ENCODE results near the gene GPLD1. TPM values are rescaled to one million over a fixed set of nuclear protein-coding genes. Genes with fewer than 3 reads are reported as not detected.

Gene GPLD1
- total RNA-seq, 1 experiment from 2014 or later = 1.3 TPM

DNA sequence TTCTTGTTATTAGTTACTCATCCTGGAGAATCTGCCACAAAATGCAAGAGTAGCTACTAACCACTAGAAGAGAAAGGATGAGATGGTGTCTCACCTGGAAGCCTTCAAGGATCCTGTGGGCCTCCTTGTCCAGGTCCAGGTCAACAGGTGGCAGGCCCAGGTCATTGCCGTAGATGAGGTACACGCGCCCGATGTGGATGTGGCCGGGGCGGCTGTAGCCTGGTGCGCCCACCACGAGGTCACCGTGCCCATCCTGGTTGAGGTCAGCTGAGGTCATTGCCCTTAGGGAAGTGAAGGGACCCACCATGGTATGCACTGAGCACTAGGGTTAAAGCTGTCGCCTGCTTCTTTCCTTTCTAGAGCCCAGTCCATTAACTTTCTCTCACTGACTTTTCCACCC lies 35.5 kb downstream of the GPLD1 start:
- ChIA-PET POLR2A (ENCODE audit: unreplicated experiment) (no interaction called here), CTCF (no interaction called here)
- Histone ChIP-seq H3K9me2 (replicated peaks; ENCODE audit: low read length) (no peaks in the 10 kb centered on the region), H3F3A (ENCODE audit: low read length, unreplicated experiment) (no peaks in the 10 kb centered on the region), H3K27me3 (ENCODE audit: low read length) (no peaks in the 10 kb centered on the region), H3K9ac (ENCODE audit: low read length) (no peak overlapping the region), H4K20me1 (ENCODE audit: low read length) (no peaks in the 10 kb centered on the region), H3K4me2 (ENCODE audit: low read length) (no peak overlapping the region), H2AFZ (ENCODE audit: low read length) (no peak overlapping the region), H3K4me1 (ENCODE audit: insufficient read depth, low read length) (no peaks in the 10 kb centered on the region), H3K9me3 (ENCODE audit: low read length) (no peaks in the 10 kb centered on the region), H3K79me2 (ENCODE audit: low read length) (no peaks in the 10 kb centered on the region), H3K27ac (ENCODE audit: low read length) (no peak overlapping the region), H3K36me3 (ENCODE audit: low read depth, low read length) (no peaks in the 10 kb centered on the region), H3K4me3 (ENCODE audit: low read length) (no peak overlapping the region)
- TF ChIP-seq, protein P1, sequence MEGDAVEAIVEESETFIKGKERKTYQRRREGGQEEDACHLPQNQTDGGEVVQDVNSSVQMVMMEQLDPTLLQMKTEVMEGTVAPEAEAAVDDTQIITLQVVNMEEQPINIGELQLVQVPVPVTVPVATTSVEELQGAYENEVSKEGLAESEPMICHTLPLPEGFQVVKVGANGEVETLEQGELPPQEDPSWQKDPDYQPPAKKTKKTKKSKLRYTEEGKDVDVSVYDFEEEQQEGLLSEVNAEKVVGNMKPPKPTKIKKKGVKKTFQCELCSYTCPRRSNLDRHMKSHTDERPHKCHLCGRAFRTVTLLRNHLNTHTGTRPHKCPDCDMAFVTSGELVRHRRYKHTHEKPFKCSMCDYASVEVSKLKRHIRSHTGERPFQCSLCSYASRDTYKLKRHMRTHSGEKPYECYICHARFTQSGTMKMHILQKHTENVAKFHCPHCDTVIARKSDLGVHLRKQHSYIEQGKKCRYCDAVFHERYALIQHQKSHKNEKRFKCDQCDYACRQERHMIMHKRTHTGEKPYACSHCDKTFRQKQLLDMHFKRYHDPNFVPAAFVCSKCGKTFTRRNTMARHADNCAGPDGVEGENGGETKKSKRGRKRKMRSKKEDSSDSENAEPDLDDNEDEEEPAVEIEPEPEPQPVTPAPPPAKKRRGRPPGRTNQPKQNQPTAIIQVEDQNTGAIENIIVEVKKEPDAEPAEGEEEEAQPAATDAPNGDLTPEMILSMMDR (conservative IDR thresholded peaks at IDR 0.05; ENCODE audit: low read depth, low read length) = no peak
- TF ChIP-seq EZH2 (IDR thresholded peaks at IDR 0.05; ENCODE audit: low read length, unreplicated experiment) = no peak
- TF ChIP-seq EZH2phosphoT487 (IDR thresholded peaks at IDR 0.05; ENCODE audit: borderline replicate concordance, low read length) = no peak
- BruUV-seq (replicated peaks) = no TSS peak
- ATAC-seq = no peak
- DNase-seq = no peak
- intact Hi-C loops (cut with micrococcal nuclease) = no loop called here

DNA sequence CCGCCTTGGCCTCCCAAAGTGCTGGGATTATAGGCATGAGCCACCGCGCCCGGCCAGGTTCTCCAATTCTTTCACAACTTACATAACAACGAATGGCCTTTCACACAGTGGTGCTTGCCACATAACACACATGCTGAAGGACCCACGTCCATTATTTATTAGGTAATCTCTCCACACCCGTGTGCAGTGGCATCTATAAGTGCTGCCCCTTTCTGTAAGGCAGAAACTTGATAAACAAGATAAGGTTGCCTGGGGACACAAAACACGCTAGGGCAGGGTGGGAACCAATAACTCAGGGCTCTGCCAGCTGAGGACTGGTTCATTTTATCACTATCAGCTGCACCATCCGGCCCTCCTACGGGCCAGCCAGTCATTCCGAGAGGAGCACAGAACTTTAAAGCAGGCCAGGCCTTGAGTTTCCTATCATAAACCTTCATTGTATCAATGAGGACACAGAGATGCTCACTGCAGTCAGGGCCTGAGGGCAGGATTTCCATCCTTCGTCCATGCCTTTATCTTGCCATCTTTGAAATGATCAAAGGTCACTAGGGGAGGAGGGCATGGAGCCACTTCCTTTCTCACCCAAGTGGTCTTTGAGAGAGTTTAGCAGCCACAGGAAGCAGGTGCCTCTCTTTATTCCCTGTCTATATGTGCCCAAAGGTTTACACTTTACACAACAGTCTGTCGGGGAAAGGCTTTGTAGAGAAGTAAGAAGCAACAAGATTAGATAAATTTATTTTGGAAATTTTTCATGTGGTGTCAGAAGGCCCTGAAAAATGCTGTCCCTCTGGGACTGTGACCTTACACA lies 37.6 kb downstream of the GPLD1 start:
- CTCF ChIA-PET = no interaction called here
- intact Hi-C loops (cut with micrococcal nuclease) = no loop called here
- POLR2A ChIA-PET (ENCODE audit: unreplicated experiment) = no interaction called here
- H3K27ac ChIP-seq (ENCODE audit: low read length) = no peak overlapping the region
- H3K4me2 ChIP-seq (ENCODE audit: low read length) = no peak overlapping the region
- TF ChIP-seq EZH2phosphoT487 (IDR thresholded peaks at IDR 0.05; ENCODE audit: borderline replicate concordance, low read length) = no peak
- TF ChIP-seq, protein P1 (conservative IDR thresholded peaks at IDR 0.05; ENCODE audit: low read depth, low read length) = no peak
- no peaks in the 10 kb centered on the region for H3K27me3 ChIP-seq (ENCODE audit: low read length)
- H3K36me3 ChIP-seq (ENCODE audit: low read depth, low read length) = no peaks in the 10 kb centered on the region
- no peak for DNase-seq
- H3K4me1 ChIP-seq (ENCODE audit: insufficient read depth, low read length) = no peaks in the 10 kb centered on the region
- no peaks in the 10 kb centered on the region for H3K9me2 ChIP-seq (replicated peaks; ENCODE audit: low read length)
- no peaks in the 10 kb centered on the region for H4K20me1 ChIP-seq (ENCODE audit: low read length)
- no peak for ATAC-seq
- no peaks in the 10 kb centered on the region for H3F3A ChIP-seq (ENCODE audit: low read length, unreplicated experiment)
- no peaks in the 10 kb centered on the region for H3K79me2 ChIP-seq (ENCODE audit: low read length)
- no peak overlapping the region for H3K9ac ChIP-seq (ENCODE audit: low read length)
- no peak overlapping the region for H3K4me3 ChIP-seq (ENCODE audit: low read length)
- H3K9me3 ChIP-seq (ENCODE audit: low read length) = no peaks in the 10 kb centered on the region
- BruUV-seq (replicated peaks) = no TSS peak
- no peak overlapping the region for H2AFZ ChIP-seq (ENCODE audit: low read length)

DNA sequence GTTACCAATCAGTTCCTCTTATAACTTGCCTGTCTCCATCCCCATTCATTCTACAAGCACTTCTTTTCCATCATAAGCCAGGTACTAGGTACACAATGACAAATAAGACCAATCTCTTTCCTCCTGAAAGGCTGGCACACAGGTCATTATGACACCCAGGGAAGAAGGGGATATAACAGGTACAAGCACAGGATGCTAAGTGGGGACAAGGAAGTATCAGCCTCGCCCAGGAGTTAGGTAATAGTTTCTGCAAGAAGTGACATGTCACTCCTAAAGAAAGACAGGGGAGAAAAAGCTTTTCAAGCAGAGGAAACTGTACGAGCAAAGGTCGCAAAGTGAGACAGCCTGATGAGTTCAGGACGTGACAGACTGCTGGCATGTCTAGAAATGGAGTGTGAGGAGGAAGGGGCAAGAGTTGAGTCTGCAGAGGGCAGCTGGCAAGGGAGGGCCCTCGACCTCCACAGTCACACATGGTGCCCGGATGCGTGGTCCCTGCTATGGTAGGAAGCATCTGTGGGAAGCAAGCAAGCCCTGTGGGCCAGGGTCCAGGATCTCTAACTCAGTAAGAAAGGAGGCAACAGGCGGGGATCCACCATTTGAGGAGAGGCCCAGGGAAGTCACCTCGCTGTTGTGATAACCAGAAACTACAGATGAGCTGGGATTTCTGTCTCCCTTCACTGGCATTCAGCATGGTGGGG lies 40.4 kb downstream of the GPLD1 start:
- ATAC-seq (no peak), DNase-seq (no peak)
- no peak overlapping the region for H2AFZ ChIP-seq (ENCODE audit: low read length)
- H4K20me1 ChIP-seq (ENCODE audit: low read length) = no peaks in the 10 kb centered on the region
- no peak overlapping the region for H3K9ac ChIP-seq (ENCODE audit: low read length)
- TF ChIP-seq, protein P1 (conservative IDR thresholded peaks at IDR 0.05; ENCODE audit: low read depth, low read length) = no peak
- no peak for TF ChIP-seq EZH2phosphoT487 (IDR thresholded peaks at IDR 0.05; ENCODE audit: borderline replicate concordance, low read length)
- no peak for TF ChIP-seq EZH2 (IDR thresholded peaks at IDR 0.05; ENCODE audit: low read length, unreplicated experiment)
- CTCF ChIA-PET = no interaction called here
- intact Hi-C loops (cut with micrococcal nuclease) = no loop called here
- BruUV-seq (replicated peaks) = no TSS peak
- no peak overlapping the region for H3K4me3 ChIP-seq (ENCODE audit: low read length)
- no peaks in the 10 kb centered on the region for H3K36me3 ChIP-seq (ENCODE audit: low read depth, low read length)
- H3K4me1 ChIP-seq (ENCODE audit: insufficient read depth, low read length) = no peaks in the 10 kb centered on the region
- POLR2A ChIA-PET (ENCODE audit: unreplicated experiment) = no interaction called here
- no peak overlapping the region for H3K4me2 ChIP-seq (ENCODE audit: low read length)
- no peaks in the 10 kb centered on the region for H3K27me3 ChIP-seq (ENCODE audit: low read length)
- no peaks in the 10 kb centered on the region for H3K9me3 ChIP-seq (ENCODE audit: low read length)
- no peaks in the 10 kb centered on the region for H3K9me2 ChIP-seq (replicated peaks; ENCODE audit: low read length)
- H3K27ac ChIP-seq (ENCODE audit: low read length) = no peak overlapping the region
- H3K79me2 ChIP-seq (ENCODE audit: low read length) = no peaks in the 10 kb centered on the region
- no peaks in the 10 kb centered on the region for H3F3A ChIP-seq (ENCODE audit: low read length, unreplicated experiment)
